HG02763 (cell line): ENCODE measurements around the gene WDFY1.

Experiments
- ATAC-seq: cut with Tn5 transposase; IDR thresholded peaks from one replicate; pipeline ENCODE4 v1.9.1; 2021; ENCODE audit warnings: mild to moderate bottlenecking, moderate library complexity; ENCODE audit not compliant: unreplicated experiment

Gene WDFY1

DNA sequence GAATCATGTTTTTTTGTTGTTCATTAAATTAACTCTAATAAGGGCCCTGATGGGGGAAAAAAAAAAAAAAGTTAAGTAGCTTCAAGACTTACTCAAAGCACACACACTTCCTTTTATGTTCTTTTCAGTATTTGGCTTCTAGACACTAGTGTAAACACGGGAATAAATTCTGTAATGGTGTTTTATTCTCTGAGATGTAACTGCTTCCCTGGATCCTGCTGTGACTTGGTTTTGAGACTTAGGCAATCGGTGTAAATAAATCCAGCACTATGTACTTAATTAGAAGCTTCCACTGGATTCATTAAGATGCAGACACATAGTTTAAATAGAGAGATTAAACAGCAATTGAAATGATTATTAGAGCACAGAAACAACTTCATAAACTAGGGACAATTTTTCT is 81.6 kb downstream of the WDFY1 start:
- ATAC-seq = no peak

DNA sequence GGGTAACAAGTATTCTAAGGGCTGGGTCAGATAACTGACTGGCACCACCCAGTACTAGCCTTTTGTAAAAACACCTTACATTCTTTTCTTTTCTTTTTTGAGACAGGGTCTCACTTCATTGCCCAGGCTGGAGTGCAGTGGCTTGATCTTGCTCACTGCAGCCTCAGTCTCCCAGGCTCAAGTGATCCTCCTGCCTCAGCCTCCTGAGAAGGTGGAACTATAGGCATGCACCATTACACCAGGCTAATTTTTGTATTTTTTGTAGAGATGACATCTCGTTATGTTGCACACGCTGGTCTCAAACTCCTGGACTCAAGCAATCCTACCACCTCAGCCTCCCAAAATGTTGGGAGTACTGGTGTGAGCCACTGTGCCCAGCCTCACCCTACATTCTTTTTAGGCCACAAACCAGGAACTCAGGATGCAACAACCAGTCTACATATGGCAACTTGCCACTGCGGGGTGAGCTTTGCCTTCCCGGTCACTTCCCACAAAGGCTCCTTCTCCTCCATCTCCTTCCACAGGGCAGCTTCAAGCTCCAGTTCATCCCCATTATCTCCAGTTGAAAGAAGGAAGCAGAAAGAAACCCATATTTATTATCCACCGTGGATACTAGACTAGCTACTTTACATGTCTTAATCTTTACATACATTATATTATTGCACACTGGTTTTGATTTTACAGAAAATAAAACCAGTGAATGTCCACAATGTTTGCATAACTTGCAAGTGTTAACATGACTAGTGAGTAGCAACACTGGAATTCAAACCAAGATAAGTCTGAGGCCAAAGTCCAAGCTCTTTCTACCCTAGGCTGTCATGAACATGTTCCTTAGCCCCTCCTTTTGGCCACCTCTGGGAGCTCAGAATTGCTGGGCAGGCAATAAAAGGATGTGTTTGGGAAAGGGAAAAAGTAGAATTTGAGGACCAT is 84.1 kb downstream of the WDFY1 start:
- ATAC-seq = no peak

DNA sequence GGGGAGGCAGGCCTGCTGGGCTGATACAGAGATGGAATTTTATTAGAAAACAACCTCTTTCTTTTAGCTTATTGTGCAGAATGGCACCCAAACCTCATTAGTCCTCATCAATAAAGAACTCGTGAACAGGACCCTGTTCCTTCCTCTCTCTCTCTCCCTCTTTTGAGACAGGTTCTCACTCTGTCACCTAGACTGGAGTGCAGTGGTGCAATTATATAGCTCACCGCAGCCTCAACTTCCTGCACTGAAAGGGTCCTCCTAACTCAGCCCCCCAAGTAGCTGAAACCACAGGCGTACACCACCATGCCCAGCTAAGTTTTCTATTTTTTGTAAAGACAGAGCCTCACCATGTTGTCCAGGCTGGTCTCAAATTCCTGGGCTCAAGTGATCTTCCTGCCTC is 86.1 kb downstream of the WDFY1 start:
- ATAC-seq = no peak

DNA sequence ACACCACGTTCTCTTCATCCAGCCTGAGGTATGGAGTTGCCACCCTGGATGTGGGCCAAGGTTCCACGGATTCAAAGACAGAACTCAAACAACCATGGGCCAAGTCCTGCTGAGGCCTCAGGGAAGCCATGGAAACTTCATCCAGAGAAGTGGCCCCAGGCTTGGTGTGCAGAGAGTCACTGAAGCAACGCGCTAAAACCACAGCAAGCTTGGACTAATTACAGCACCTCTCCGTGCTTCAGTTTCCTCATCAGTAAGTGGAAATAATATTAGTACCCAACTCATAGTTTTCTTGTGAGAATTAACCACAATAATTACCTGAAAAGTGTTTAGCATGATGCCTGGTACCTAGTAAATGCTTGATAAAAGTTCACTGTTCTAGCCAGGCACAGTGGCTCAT is 88.6 kb downstream of the WDFY1 start:
- no peak for ATAC-seq

DNA sequence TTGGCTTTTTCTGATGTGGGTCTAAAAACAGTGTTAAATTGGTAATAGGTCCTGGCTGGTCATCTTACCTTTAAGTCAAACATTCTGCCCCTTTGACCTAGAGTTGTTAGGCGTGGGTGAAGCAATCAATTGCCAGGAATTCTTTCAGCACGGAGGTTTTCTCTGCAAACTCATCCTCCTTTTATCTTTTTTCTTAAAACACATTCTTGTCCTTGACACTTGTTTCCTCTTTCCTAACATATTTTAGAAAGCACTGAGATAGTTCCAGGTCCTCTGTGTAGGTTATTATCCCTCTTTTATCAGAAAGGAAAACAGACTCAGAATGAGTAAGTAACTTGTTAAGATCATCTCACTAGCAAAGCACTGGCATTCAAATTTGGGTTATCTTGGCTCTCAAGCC is 89.1 kb downstream of the WDFY1 start:
- ATAC-seq = no peak

DNA sequence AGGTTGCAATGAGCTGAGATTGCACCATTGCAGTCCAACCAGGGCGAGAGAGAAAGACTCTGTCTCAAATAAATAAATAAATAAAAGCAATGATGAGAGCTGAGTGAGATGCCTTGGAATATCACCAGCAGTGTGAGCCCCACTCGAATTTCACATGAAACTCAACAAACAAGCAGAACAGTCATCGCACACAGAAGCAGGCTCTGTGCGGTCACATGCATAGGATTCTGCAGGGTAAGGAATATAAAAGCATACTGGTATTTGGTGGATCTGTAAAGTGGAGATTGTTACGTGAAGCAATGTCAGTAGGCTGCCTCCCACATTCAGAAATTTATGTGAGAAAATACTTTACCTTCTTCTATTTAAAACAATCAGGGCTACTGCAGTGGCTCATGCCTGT is 89.7 kb downstream of the WDFY1 start:
- no peak for ATAC-seq

DNA sequence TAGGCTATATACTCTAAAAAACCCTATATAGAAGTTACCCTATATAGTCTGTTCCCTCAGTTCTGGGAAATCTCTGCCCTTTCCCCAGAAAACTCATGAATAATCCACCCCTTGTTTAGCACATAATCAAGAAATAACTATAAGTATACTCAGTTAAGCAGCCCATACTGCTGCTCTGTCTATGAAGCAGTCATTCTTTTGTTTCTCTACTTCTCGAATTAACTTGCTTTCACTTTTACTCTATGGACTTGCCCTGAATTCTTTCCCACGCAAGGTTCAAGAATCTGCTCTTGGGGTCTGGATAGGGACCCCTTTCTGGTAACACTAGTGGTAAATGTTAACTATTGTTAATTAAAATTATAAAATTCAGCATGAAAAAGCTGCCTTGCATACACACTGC is 90.4 kb downstream of the WDFY1 start:
- peak; percentile 42 for ATAC-seq

DNA sequence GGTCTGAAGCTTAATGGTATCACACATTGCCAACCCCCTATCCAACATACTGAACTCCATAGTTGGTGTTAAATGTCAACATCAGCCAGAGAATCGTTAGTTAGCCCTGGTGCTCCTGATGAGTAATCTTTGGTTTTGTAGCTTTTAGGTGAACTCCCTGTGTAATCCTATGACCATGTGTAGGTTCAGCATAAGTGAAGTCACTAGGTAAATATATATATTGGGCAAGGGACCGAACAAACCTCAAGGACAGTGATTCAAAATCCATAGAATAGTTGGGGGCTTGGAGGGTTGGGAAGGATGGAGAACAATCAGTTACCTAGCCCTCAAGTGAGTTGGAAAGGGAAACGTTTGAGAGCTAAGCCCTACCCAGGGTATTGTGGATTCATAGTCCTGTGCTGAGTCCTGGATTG is 91.7 kb downstream of the WDFY1 start:
- no peak for ATAC-seq

DNA sequence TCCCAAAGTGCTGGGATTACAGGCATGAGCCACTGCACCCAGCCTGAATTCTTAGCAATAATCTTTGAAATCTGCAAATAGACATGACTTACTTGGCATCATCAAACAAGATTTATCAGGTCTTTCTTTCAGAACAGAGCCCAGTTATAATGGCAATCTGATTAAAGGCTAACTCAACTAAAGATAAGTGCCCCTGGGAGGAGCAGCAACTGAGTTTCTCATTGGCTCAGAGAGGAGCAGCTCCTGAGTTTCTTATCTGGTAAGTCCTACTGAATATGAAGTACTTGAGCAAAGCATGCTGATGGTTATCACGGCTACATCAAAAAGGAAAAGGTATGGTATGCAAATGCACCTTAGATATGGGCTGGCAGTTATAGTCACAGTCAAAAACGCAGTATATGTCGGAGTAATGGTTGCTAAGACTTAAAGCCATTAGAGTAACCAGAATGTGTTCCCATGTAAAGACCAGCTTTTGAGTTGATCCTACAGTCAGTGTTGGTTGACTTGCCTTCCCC is 92.8 kb downstream of the WDFY1 start:
- ATAC-seq = no peak

DNA sequence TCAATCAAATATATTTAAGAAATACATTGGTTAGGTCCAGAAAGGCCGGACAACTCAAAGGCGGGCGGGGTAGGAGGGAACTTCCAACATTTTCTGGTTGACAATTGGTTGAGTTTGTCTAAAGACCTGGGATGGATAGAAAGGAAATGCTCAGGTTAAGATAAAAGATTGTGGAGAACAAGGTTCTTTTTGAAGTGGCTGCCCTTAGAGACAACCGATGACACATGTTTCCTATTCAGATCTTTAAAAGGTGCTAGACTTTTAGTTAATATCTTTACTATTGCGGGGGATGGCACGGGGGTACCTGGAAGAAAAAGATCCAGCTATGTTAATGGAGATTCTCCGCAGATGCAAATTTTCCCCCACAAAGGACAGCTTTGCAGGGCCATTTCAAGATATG is 97.7 kb downstream of the WDFY1 start:
- ATAC-seq = no peak

DNA sequence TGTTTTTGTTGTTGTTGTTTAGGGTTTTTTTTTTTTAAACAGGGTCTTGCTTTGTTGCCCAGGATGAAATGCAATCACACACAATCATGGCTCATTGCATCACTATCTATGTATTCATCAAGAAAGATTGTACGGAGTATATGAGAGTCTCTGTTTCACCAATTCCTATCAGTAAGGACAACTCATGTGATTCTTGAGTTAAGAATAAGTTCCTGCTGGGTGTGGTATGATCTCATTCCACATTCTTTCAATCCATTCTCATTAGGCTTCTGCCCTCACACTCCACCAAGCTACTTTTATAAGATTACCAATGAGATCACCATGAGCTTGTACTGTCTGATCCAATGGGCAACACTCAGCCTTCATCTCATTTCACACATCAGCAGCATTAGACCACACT is 98.6 kb downstream of the WDFY1 start:
- no peak for ATAC-seq

DNA sequence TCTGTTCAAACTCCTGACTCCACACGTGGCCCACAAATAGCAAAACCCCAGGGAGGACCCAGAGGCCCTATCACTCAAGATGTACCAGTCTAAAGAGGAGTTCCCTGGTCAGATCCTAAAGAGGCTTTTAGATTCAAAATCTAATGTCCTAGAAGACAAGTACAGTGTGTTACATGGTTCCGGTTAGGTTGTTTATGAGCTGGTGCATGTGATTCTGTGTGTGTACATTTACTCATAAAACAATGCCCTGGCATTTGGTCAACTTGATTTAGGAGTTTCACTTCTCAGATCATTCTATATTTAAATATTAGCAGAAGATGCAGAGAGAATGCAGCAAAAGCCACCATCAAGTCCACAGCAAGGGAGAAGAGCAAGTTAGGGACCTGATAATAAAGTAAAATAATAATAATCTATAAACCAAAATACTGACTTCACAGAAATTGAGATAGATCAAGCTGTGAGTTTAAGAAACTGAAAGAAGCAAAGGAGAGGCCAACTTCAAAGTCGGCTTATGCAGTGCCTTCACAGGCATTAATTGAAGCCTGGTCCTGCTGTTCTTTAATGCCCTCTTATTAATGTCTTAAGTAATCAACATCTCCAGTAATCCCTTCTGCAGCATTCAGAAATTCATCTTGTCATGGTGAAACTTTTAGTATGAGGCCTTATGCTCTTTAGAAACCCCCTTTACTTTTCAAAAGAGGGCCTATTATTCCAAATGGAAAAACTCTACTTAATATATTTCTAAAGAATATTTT is 103.5 kb downstream of the WDFY1 start:
- ATAC-seq = no peak

DNA sequence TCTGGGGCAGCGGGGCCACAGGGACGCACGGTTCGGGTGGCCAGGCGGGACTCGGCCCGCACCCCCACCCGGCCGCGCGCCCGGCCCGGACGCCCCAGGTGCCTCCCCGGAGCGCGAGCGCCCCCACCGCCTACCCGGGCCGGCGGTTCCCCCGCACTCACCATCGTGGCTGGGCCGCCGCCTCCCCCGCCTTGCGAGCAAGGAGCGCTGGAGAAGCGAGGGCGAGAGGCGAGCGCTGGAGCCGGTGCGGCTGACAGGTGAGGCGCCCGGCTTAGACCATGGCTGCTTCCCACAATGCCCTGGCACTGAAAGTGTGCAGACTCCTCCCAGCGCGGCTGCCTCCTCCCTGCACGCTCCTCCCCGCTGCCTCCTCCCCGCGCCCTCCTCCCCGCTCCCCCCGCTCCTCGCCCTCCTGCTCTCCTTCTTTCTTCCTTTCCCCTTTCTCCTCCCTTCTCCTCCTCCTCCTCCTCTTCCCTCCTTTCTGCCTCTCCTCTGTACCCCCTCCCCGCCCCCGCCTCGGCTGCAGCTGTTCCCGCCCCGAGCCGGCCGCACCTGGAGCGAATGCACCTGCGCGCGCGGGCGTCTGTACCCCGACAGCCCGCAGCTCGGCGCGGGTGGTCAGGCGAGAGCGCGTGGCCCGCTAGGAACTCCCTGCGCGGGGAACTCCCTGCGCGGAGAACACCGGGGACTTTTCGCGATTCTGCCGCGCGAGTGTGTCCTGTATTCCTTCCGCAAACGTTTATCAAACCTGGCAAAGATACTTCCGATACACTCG is 107.7 kb downstream of the WDFY1 start, which contains the start of gene AP1S3:
Gene AP1S3, minus strand, starts transcription at position 296 of the 775 bp plus-strand sequence. Its CDS starts 132 bp downstream, at position 164.
- peak; percentile 71 for ATAC-seq

DNA sequence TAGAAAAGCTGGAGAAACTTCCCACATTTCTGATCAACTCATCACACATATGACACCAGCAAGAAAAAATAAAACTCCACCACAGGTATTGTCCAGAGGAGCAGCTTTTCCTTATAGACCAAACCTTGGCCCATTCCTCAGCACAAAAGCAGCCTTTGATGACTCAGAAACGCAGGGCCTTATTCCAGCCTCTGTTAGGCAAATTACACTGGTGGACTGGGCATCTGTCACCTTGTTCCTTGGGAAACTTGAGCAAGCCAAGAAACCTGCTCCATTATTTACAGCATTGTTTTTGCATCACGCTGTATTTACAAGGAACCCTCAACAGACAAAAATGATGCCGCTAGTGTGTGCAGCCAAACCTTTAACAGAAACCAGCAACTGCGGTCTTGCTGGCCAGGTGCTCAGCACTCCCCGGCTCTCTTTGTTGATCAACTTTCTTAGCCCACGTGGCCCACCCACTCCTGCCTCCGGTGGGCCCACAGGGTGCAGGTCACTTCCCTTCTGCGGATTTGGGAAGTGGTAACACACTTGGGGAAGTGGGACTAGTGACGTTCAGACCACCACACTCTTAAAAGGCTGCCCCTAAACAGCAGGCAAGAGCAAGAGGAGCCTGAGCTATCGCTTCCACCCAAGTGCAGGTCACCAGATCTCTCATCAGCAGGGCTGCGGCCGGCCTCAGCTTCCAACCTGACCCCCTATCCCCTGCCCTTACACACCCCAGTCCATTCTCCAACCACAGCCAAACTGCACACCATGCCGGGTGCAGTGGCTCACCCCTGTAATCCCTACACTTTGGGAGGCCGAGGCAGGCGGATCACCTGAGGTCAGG is 109.2 kb downstream of the WDFY1 start:
- ATAC-seq = peak; percentile 56

DNA sequence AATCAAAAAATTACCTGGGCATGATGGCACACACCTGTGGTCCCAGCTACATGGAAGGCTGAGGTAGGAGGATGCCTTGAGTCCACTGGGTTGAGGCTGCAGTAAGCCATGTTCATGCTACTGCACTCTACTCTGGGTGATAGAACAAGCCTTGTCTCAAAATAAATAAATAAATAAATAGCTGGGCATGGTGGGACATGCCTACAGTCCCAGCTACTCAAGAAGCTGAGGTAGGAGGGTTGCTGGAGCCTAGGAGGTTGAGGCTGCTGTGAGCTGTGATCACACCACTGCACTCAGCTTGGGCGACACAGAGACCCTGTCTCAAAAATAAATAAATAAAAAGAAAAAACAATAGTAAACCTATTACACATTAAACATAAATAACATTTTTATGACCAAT is 110.7 kb downstream of the WDFY1 start:
- ATAC-seq = no peak

DNA sequence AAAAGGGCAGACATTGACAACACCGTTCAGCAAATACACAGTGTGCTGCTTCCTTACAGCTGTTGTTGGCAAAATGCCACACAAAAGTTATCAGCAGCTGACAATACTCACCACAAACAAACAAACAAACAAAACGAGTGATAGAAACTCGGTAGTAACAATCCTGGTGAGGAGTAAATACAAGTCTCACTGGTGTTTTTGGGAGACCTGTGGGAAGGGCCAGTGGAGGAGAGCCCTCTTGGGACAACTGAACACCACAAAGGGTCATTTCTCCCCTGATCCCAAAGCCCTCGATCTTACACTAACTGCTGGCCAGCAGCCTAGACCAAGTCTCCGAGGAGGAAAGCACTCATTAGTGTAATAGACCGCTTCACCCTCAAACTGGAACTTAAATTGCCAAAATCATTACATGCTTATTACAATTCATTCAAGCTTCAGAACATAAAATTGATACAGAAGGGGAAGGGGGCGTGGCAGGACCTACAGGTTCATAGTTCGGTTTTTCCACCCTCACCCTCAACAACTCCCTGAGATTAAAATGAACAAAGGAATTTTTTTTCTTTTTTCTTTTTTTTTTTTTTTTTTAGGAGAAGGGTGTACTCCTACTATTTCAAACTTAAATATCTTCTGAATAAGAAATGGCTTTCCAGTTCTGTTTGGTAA is 112.8 kb downstream of the WDFY1 start:
- ATAC-seq = no peak

DNA sequence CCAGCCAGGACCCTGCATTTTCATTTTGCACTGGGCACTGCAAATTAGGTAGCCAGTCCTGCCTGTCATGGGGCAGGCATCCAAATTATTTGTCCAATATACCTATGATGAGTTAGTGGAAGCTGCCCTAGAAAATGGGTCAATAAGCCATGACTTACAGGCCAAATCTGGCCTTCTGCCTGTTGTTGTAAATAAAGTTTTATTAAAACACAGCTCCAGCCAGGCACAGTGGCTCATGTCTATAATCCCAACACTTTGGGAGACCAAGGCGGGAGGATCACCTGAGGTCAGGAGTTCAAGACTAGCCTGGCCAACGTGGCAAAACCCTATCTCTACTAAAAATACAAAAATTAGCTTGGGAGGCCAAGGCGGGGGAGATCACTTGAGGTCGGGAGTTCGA is 116.0 kb downstream of the WDFY1 start:
- ATAC-seq = no peak

DNA sequence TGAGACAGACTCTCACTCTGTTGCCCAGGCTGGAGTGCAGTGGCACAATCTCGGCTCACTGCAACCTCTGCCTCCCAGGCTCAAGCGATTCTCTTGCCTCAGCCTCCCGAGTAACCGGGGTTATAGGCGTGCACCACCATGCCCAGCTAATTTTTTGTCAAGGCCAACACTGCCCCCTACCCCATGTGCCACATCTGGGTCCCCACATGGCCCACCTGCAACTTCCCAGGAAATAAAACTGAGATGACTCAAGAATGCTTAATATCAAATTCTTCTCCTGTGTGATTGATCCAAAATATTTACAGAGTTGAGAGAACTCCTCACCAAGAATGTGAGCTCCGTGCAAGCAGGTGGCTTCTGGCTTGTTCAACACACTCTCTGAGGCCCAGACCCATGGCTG is 116.8 kb downstream of the WDFY1 start:
- no peak for ATAC-seq

DNA sequence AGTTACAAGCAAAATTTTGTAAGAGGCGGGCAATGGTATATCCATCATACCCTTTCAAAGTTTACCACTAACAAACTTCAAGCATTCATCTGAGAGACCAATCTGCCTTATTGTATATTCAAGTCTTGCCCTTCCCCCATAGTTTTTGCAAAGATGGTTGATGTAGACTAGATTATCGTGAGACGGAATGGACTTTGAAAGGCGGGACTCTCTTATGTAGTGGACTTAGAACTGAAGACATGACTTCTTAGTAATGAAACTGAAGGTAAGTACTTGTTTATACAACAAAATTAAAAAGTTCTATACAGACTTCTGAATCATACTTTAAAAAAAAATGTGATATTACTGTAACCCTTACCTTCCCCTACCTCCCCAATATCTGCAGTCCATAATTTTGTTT is 118.1 kb downstream of the WDFY1 start:
- ATAC-seq = no peak
